CD4-positive, alpha-beta T cell treated with Interleukin-6 for 4 hours (primary cell): ENCODE data around the gene MYO3A.
"Not testable (repeated sequence)": the region's sequence is repeated elsewhere in the genome, so short reads cannot be mapped to it uniquely, and the experiment has no call there.

ENCODE experiments used
- DNase-seq: peaks from one replicate; pipeline ENCODE4 v3.0.0-alpha.2; 2020; ENCODE audit warnings: mixed read lengths

Gene MYO3A

DNA sequence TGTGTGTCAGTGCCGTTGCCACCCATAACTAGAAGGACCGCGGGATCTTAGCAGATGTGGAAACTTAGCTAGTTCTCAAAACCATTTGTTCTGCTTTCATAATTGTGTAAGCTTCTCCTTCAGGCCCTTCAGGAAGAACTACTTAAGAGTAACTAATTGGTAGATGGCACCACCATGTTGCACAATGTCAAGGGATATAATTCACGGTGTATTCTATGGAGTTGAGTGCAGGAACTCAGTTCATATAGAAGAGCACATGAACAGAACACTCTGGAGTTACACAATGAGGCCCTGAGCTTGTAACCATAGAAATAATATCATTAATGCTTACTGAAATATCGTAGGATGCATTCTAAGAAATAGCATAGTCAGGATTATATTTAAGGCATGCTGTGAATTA lies 156.0 kb downstream of the MYO3A start:
- no peak for DNase-seq

DNA sequence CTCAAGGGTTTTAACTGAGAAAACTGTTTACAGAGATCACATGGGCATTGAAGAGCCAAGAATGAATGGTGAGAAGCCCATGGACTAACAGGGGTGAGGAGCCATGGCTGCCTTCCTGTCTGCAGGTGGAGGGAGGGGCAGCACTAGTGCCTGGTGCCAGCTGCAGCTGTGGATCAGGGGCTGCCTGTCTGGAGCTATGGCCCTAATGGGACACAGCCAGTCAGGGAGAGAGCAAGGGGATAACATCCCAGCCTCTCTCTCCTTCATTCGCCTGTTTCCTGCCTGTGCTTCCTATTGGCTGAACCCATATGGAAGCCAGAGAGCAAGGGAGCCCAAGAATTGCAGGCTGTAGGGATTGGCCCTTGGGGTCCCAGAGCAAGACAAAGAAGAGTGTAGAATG lies 156.7 kb downstream of the MYO3A start:
- DNase-seq: no peak

DNA sequence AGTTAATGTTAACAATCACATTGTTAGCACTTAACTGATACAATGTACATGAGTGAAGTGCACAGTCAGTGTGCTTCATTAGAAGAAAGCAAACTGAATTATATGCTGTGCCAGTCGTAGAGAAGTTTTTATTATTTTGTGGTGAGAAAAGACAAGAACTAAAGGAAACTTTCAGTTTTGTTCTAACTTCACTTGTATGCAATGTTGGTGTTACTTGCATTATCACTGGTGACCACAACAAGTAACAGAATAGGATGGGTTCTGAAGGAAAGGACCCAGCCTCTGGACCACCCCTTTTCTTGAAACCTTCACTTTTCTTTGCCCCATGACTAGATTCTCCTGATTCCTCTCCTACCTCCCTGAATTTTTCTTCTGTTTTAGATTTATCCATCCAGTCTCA lies 159.2 kb downstream of the MYO3A start:
- DNase-seq: no peak

- DNase-seq: no peak
These were observed 161.8 kb downstream of the MYO3A start for GRCh38 chr10:26095781-26096180.

DNA sequence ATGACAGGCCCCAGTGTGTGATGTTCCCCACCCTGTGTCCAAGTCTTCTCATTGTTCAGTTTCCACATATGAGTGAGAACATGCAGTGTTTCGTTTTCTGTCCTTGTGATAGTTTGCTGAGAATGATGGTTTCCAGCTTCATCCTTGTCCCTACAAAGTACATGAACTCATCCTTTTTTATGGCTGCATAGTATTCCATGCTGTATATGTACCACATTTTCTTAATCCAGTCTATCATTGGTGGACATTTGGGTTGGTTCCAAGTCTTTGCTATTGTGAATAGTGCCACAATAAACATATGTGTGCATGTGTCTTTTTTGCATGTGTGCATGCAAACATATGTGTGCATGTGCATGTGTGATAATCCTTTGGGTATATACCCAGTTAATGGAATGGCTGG lies 163.5 kb downstream of the MYO3A start:
- DNase-seq: not testable (repeated sequence)

GRCh38 chr10:26112532-26112931 lies 178.5 kb downstream of the MYO3A start:
- no peak for DNase-seq

- no peak for DNase-seq
These were observed 204.6 kb downstream of the MYO3A start for GRCh38 chr10:26138613-26139012.

DNA sequence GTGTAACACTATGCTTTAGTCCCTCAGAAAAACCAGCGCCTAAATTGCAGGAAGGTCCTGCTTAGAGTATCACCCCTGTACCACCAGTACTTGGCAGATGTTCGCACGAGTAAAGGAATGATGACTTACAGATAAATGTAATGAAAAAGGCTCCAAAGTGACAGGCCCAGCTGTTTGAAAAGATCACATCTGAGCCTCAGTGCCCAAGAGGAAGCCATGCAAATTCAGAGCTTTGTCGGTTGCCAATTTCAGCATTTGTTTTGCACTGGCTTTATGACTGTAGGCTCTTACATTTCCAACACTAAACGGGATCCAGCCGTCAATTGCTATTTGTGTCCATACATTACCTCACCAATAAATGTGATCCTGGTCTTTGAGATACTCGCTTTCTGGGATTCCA lies 222.0 kb downstream of the MYO3A start:
- no peak for DNase-seq

DNA sequence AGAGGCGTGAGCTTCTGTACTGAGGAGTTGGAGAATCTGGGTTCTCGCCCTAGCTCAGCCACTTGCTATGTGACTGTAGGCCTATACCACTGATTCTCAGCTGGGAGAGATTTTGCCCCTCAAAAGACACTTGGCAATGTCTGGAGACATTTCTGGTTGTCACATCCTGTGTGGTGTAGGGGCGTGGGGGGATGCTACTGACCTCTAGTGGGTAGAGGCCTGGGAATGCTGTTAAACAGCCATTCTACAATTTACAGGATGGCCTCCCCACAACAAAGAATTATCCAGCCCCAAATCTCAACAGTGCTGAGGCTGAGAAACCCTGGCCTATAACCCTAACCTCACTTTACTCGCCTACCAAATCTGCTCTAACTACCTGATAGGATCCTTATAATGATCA lies 223.7 kb downstream of the MYO3A start:
- DNase-seq: no peak

DNA sequence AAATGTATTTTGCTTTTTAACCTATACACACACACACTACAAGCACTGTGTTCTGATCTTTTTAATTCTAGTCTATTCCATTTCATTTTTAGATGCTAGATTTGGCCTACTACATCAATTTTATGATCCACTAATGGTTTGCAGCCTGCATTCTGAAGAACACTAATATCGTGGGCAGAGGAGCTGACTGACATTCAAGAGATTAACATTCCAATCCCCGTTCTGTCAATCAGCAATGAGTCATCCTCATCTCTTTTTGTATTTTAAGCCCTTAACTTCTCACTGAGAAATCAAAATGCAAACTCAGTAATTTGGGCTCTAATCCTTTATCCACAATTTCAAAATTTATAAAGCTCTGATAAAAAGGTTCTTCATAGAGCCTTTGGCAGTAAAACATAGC lies 235.4 kb downstream of the MYO3A start:
- no peak for DNase-seq

GRCh38 chr10:26172131-26172530 lies 238.1 kb downstream of the MYO3A start:
- no peak for DNase-seq

- no peak for DNase-seq
These were observed 239.8 kb downstream of the MYO3A start for GRCh38 chr10:26173837-26174236.

DNA sequence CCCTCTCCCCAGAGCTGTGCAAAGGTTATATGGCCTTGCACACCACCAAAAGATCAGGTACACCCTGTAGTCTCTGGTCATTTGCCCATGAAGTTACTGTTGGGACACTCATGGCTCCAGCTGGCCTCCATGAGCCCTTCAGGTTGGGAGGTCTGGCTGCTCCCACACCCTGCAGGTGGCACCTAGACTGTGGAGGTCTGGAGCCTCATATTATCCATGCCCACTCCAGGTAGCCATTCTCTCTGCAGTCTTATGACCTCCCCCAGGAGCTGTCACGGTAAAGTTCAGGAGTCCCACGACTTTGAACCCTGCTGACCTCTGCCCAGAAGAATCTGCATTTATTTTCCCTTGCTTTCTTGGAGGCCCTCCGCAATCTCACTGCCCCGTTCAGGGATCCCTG lies 243.3 kb downstream of the MYO3A start:
- no peak for DNase-seq

- DNase-seq: no peak
These were observed 260.2 kb downstream of the MYO3A start for GRCh38 chr10:26194275-26194674.

DNA sequence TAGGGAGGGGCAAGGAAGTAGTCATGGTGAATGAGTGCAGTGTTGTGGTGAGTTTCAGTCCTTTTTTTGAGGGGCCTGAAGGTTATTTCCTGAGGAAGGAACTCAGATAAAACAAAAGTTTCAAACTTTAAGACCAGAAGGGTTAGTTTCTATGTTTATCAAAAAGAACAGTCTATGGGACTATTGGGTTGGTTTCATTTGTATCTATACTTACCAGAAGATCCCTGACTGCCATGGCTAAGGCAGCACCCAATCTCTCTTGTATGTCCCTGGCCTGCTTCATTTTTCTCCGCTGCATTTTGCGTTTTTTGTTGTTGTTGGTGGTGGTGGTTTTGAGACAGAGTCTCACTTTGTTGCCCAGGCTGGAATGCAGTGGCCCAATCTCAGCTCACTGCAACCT lies 263.2 kb downstream of the MYO3A start:
- no peak for DNase-seq

DNA sequence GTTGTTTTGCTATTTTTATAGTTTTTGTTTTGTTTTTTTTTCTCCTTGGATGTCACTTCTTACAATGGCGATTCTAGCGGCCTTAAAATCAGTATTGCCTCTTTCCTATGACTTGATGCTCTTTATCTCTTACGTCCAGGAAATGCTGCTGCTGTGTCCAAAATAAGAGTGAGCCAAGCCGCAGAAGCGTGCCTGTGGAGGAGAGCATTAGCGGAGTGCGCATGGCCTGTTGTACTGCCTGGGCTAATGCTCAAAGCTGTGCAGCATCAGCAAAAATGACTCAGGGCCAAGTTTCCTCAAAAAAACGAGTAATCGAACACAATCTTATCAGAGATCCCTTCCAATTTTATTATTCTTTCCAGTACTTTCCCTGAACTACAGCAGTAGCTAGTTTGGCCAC lies 264.1 kb downstream of the MYO3A start:
- DNase-seq: no peak

DNA sequence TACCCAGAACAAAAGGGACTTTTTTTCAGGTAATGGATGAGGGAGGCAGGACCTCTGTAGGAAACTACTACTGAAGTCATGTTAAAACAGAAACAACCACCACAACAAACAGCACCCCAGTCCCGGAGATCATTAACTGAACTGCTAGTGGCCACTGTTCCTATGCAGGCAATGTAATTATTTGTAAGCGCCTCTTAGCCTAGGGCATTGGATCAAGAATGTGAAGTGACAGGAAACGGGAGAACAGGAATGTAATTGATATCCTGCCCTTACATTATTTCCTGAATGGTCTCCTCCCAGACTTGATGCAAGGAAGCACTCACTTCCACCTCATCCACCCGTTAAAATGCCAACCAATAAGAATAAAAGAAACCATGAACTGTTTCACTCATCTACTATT lies 265.8 kb downstream of the MYO3A start:
- no peak for DNase-seq

- DNase-seq: no peak
These were observed 271.2 kb downstream of the MYO3A start for GRCh38 chr10:26205223-26205622.

- DNase-seq: no peak
These were observed 277.9 kb downstream of the MYO3A start for GRCh38 chr10:26211781-26212444.

DNA sequence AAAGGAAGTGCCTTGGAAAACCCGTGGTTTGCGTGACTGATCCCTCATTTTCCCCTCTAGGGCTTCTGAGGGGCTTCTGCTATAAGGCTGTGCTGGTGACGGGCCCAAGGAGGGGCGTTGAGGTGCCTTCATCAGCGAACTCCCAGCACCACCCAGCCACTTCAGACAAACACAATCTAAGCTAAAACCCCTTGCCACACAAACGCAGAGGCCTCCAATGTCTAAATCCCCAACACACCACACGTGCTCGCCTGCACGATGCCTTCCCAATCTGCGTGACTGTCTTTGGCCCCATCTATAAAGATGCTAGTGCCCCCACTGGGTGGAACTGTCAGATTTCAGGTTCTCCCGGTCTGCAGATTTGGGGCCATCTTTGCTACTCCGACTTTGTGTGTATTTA lies 278.5 kb downstream of the MYO3A start:
- no peak for DNase-seq

DNA sequence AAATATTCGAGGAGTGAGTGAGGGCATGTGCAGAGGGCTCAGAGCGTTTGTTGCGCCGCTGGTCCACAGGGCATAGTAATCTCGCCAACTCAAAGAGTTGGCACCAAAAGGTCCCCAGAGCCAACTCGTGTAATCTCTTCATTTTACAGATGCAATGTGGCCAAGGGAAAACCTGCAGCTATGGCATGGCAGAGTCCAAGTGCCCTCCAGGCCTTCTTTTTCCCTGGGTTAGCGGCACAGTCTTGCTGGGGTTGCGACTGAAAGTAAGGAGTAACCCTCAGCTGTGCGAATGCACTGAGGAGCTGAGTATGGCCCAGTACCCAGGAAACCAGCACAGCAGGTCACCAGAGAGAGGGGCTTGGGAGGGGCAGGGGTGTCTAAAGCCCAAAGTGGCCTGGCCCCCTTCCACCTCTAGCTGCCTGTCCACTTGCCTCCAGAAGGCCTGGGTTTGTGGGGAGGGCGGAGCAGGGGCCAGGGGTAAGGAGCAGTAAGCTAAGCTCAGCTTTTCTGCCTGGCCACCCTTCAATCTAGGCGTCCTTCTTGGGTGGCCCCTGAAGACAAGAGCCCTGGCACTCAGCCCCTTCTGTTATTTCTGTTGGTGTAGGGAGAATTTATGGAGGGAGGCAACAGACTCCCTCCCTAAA lies 279.2 kb downstream of the MYO3A start:
- DNase-seq: no peak

GRCh38 chr10:26214004-26214403 lies 280.0 kb downstream of the MYO3A start:
- DNase-seq: no peak

- DNase-seq: no peak
These were observed 280.7 kb downstream of the MYO3A start for GRCh38 chr10:26214551-26215395.

GRCh38 chr10:26215396-26215934 lies 281.4 kb downstream of the MYO3A start:
- no peak for DNase-seq
